ENCODE data around the gene ALG10.
"Not testable (repeated sequence)": the region's sequence is repeated elsewhere in the genome, so short reads cannot be mapped to it uniquely, and the experiment has no call there.

The ALG10 gene

GRCh38 chr12:34016361-34016760 lies 5.9 kb upstream of the ALG10 start:
- Histone ChIP-seq H3K36me3 (ENCODE audit: insufficient read depth, low read length) (no peaks in the 10 kb centered on the region), H3K27ac (ENCODE audit: low read depth, low read length, poor library complexity, severe bottlenecking) (no peak overlapping the region), H3K4me2 (ENCODE audit: low read length) (no peak overlapping the region), H3K9me3 (ENCODE audit: low read length) (no peaks in the 10 kb centered on the region), H3K9ac (ENCODE audit: low read length) (no peak overlapping the region), H3K4me1 (ENCODE audit: insufficient read depth, low read length, severe bottlenecking) (peaks cover 3% of the 10 kb centered on the region), H3F3A (ENCODE audit: insufficient read depth, low read length) (no peaks in the 10 kb centered on the region), H4K20me1 (ENCODE audit: insufficient read depth, low read length) (no peaks in the 10 kb centered on the region), H3K9me2 (ENCODE audit: low read depth, low read length) (no peaks in the 10 kb centered on the region), H3K79me2 (ENCODE audit: insufficient read depth, low read length) (no peaks in the 10 kb centered on the region), H3K4me3 (ENCODE audit: low read depth, low read length, poor library complexity, severe bottlenecking) (no peak overlapping the region), H2AFZ (ENCODE audit: low read length) (no peak overlapping the region), H3K27me3 (ENCODE audit: insufficient read depth, low read length) (no peaks in the 10 kb centered on the region)
- TF ChIP-seq CTCF (IDR thresholded peaks at IDR 0.05; ENCODE audit: low read length) (peak; percentile 28; the same call in 1 of the 2 replicates), EZH2 (IDR thresholded peaks at IDR 0.05; ENCODE audit: borderline replicate concordance, low read length) (no peak)

- Histone ChIP-seq H3F3A (ENCODE audit: insufficient read depth, low read length) (no peaks in the 10 kb centered on the region), H3K4me1 (ENCODE audit: insufficient read depth, low read length, severe bottlenecking) (peaks cover 22% of the 10 kb centered on the region), H2AFZ (ENCODE audit: low read length) (peak overlapping the region; percentile 100), H3K27ac (ENCODE audit: low read depth, low read length, poor library complexity, severe bottlenecking) (no peak overlapping the region), H3K4me2 (ENCODE audit: low read length) (no peak overlapping the region), H3K4me3 (ENCODE audit: low read depth, low read length, poor library complexity, severe bottlenecking) (no peak overlapping the region), H3K79me2 (ENCODE audit: insufficient read depth, low read length) (peaks cover 8% of the 10 kb centered on the region), H3K9ac (ENCODE audit: low read length) (peak overlapping the region; percentile 71; the same call in 1 of the 2 replicates), H3K9me2 (ENCODE audit: low read depth, low read length) (no peaks in the 10 kb centered on the region), H3K27me3 (ENCODE audit: insufficient read depth, low read length) (no peaks in the 10 kb centered on the region), H4K20me1 (ENCODE audit: insufficient read depth, low read length) (no peaks in the 10 kb centered on the region), H3K9me3 (ENCODE audit: low read length) (no peaks in the 10 kb centered on the region), H3K36me3 (ENCODE audit: insufficient read depth, low read length) (no peaks in the 10 kb centered on the region; the same call in 1 of the 2 replicates)
- no peak for TF ChIP-seq EZH2 (IDR thresholded peaks at IDR 0.05; ENCODE audit: borderline replicate concordance, low read length)
- no peak for TF ChIP-seq CTCF (IDR thresholded peaks at IDR 0.05; ENCODE audit: low read length)
Measured at GRCh38 chr12:34021071-34021470, 1.2 kb upstream of the ALG10 start.

- H2AFZ ChIP-seq (ENCODE audit: low read length) = not testable (repeated sequence)
Measured at GRCh38 chr12:34027661-34028060, 5.4 kb downstream of the ALG10 start.

GRCh38 chr12:34030591-34030990 lies 8.3 kb downstream of the ALG10 start:
- H2AFZ ChIP-seq (ENCODE audit: low read length) = no peak overlapping the region
- no peaks in the 10 kb centered on the region for H4K20me1 ChIP-seq (ENCODE audit: insufficient read depth, low read length)
- H3K4me1 ChIP-seq (ENCODE audit: insufficient read depth, low read length, severe bottlenecking) = no peaks in the 10 kb centered on the region
- TF ChIP-seq CTCF (IDR thresholded peaks at IDR 0.05; ENCODE audit: low read length) (no peak), EZH2 (IDR thresholded peaks at IDR 0.05; ENCODE audit: borderline replicate concordance, low read length) (no peak)
- H3K36me3 ChIP-seq (ENCODE audit: insufficient read depth, low read length) = no peaks in the 10 kb centered on the region
- H3K79me2 ChIP-seq (ENCODE audit: insufficient read depth, low read length) = no peaks in the 10 kb centered on the region
- H3K27me3 ChIP-seq (ENCODE audit: insufficient read depth, low read length) = no peaks in the 10 kb centered on the region
- H3K27ac ChIP-seq (ENCODE audit: low read depth, low read length, poor library complexity, severe bottlenecking) = no peak overlapping the region
- no peaks in the 10 kb centered on the region for H3K9me2 ChIP-seq (ENCODE audit: low read depth, low read length)
- no peaks in the 10 kb centered on the region for H3K9me3 ChIP-seq (ENCODE audit: low read length)
- no peak overlapping the region for H3K4me2 ChIP-seq (ENCODE audit: low read length)
- H3F3A ChIP-seq (ENCODE audit: insufficient read depth, low read length) = peaks cover 4% of the 10 kb centered on the region; the same call in 1 of the 2 replicates
- H3K4me3 ChIP-seq (ENCODE audit: low read depth, low read length, poor library complexity, severe bottlenecking) = no peak overlapping the region
- no peak overlapping the region for H3K9ac ChIP-seq (ENCODE audit: low read length)

More at GRCh38 chr12:34027661-34028060, 5.4 kb downstream of the ALG10 start:
- H4K20me1 ChIP-seq (ENCODE audit: insufficient read depth, low read length); H3K79me2 ChIP-seq (ENCODE audit: insufficient read depth, low read length); H3K27ac ChIP-seq (ENCODE audit: low read depth, low read length, poor library complexity, severe bottlenecking); H3K36me3 ChIP-seq (ENCODE audit: insufficient read depth, low read length); H3F3A ChIP-seq (ENCODE audit: insufficient read depth, low read length); H3K27me3 ChIP-seq (ENCODE audit: insufficient read depth, low read length); H3K9me3 ChIP-seq (ENCODE audit: low read length); H3K9ac ChIP-seq (ENCODE audit: low read length); H3K4me2 ChIP-seq (ENCODE audit: low read length); H3K9me2 ChIP-seq (ENCODE audit: low read depth, low read length); H3K4me3 ChIP-seq (ENCODE audit: low read depth, low read length, poor library complexity, severe bottlenecking): not testable (repeated sequence)
- peaks cover 14% of the 10 kb centered on the region for H3K4me1 ChIP-seq (ENCODE audit: insufficient read depth, low read length, severe bottlenecking)
